AG04450 (cell line): ENCODE data around the gene CUEDC1. TPM values are rescaled to one million over a fixed set of nuclear protein-coding genes. Genes with fewer than 3 reads are reported as not detected.

Source experiments
- CTCF ChIA-PET: fragments of 300-600, 350-600 bp; formaldehyde crosslinking; extraction: SDS; loops from one replicate; lab custom pipeline; 2022; ENCODE audit warnings: antibody characterized with exemption, inconsistent platforms; lab: Charles Lee
- POLR2A ChIA-PET: fragments of 350-600 bp; formaldehyde crosslinking; extraction: SDS; loops from one replicate; lab custom pipeline; 2021; ENCODE audit warnings: antibody characterized with exemption, inconsistent platforms; lab: Yijun Ruan, JAX
- DNase-seq: peaks from one replicate; pipeline ENCODE4 v3.0.0-alpha.2; 2011; ENCODE audit warnings: low read depth, low spot score
- H3K27ac ChIP-seq: one replicate; pipeline ENCODE4 v1.5.1; 2012; ENCODE audit warnings: low read depth, low read length, control low read depth
- H3K27me3 ChIP-seq: one replicate; pipeline ENCODE4 v1.6.0; 2012; ENCODE audit warnings: low read length; ENCODE audit not compliant: control insufficient read depth, insufficient read depth
- H3K4me3 ChIP-seq: 2 replicates; pipeline ENCODE4 v1.5.1; 2011; ENCODE audit warnings: mild to moderate bottlenecking, low read depth, low read length, control low read depth
- H3K9me3 ChIP-seq: 2 replicates; pipeline ENCODE4 v1.5.1; 2012; ENCODE audit warnings: low read length; ENCODE audit not compliant: control insufficient read depth, insufficient read depth
- polyA plus RNA-seq: library from polyadenylated mRNA; depleted of rRNA; stranded (reverse); fragments of >200 nt; gene quantifications from 2 replicates; pipeline ENCODE4 v1.2.3, GENCODE V29; 2011
- TF ChIP-seq, protein P1 (sequence below): IDR thresholded peaks from 2 replicates; pipeline ENCODE4 v1.5.1; 2011; ENCODE audit warnings: low read depth, low read length, control low read depth, inconsistent platforms

The CUEDC1 gene
- polyA plus RNA-seq, 1 experiment, result 21.6 TPM

DNA sequence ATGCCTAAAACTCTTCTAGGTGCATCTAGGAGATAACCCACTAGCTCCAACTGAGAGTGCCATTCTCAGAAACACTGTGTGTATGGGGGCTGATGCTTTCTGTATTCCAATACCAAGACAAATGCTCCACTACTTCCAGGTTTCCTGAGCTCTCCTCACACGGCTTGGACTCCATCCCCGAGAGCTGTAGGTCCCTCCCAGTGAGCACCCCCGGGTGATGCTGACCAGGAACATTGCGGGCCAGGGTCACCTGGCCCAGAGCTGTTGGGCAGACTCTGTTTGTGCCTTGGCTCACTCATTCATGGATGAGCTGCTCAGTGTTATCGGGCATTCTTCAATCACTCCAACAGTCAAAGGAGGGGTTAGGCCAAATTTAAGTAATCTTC, 7.0 kb downstream of the CUEDC1 start:
- Histone ChIP-seq H3K27me3 (no peaks in the 10 kb centered on the region), H3K4me3 (no peak overlapping the region), H3K9me3 (no peaks in the 10 kb centered on the region), H3K27ac (peak overlapping the region; percentile 97)
- ChIA-PET POLR2A (interaction anchor here (1.0 to 4.2 kb wide), 5 partner anchors 13 to 78 kb away, joined by 3 to 23 read pairs (median 3); no protein-coding TSS in a partner anchor), CTCF (interaction anchor here (0.6 to 1.5 kb wide), 10 partner anchors 8 to 81 kb away, joined by 3 to 5 read pairs (median 3); no protein-coding TSS in a partner anchor)
- TF ChIP-seq, protein P1, sequence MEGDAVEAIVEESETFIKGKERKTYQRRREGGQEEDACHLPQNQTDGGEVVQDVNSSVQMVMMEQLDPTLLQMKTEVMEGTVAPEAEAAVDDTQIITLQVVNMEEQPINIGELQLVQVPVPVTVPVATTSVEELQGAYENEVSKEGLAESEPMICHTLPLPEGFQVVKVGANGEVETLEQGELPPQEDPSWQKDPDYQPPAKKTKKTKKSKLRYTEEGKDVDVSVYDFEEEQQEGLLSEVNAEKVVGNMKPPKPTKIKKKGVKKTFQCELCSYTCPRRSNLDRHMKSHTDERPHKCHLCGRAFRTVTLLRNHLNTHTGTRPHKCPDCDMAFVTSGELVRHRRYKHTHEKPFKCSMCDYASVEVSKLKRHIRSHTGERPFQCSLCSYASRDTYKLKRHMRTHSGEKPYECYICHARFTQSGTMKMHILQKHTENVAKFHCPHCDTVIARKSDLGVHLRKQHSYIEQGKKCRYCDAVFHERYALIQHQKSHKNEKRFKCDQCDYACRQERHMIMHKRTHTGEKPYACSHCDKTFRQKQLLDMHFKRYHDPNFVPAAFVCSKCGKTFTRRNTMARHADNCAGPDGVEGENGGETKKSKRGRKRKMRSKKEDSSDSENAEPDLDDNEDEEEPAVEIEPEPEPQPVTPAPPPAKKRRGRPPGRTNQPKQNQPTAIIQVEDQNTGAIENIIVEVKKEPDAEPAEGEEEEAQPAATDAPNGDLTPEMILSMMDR, result no peak
- no peak for DNase-seq

DNA sequence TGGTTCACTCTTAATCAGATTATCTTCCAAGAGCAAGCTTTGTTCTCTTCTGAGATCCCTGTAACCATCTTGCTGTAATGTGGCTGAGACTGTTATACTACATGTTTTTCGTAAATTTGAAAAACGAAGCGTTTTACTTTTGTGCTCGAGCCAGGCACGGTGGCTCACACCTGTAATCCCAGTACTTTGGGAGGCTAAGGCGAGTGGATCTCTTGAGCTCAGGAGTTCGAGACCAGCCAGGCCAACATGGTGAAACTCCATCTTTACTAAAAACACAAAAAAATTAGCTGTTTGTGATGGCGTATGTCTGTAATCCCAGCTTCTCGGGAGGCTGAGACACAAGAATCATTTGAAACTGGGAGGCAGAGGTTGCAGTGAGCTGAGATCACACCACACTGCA, 7.8 kb downstream of the CUEDC1 start:
- no peak for DNase-seq
- peak overlapping the region; percentile 53; the same call in 1 of the 2 replicates for H3K4me3 ChIP-seq
- TF ChIP-seq, protein P1, result no peak
- H3K9me3 ChIP-seq, result no peaks in the 10 kb centered on the region
- ChIA-PET POLR2A (interaction anchor here (0.7 to 4.2 kb wide), 8 partner anchors 12 to 77 kb away, joined by 3 to 23 read pairs (median 4); partner anchors contain the start of gene SRSF1), CTCF (interaction anchor here (0.7 to 1.5 kb wide), 10 partner anchors 9 to 114 kb away, joined by 3 to 6 read pairs (median 3); no protein-coding TSS in a partner anchor)
- H3K27ac ChIP-seq, result peak overlapping the region; percentile 81
- H3K27me3 ChIP-seq, result no peaks in the 10 kb centered on the region

DNA sequence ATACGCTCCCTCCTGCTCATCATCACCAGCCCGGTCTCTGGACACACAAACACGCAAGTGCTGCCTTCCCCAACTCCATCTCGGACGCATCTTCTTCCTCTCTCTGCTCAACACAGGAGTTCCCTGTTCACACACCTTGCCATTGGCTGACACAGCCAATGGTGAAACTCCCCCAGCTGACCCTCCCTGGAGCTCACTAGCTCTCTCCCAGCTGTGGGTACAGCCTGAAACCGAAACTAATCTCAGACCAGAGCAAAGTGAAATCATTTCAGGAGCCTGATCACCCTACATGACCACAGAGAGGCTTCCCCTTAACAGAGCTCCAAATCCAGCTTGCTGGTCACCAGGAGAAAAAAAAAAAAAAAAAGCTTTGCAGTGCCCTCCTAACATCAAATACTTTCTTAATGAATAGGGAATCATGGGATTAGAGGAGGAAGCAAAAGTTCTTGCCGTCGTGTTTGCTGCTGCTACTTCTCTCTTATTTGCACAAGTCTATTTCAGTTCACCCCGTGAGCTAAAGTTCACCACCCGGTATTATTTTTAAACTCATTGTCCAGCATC, 8.3 kb downstream of the CUEDC1 start:
- H3K27me3 ChIP-seq, result no peaks in the 10 kb centered on the region
- TF ChIP-seq, protein P1, result no peak
- peak overlapping the region; percentile 81 for H3K27ac ChIP-seq
- ChIA-PET CTCF (interaction anchor here (0.6 to 1.4 kb wide), 7 partner anchors 11 to 114 kb away, joined by 3 to 6 read pairs (median 3); no protein-coding TSS in a partner anchor), POLR2A (interaction anchor here (0.6 to 4.2 kb wide), 11 partner anchors 8 to 668 kb away, joined by 3 to 23 read pairs (median 4); partner anchors contain the start of gene SRSF1)
- H3K4me3 ChIP-seq, result peak overlapping the region; percentile 53
- DNase-seq, result peak; percentile 55
- no peaks in the 10 kb centered on the region for H3K9me3 ChIP-seq

DNA sequence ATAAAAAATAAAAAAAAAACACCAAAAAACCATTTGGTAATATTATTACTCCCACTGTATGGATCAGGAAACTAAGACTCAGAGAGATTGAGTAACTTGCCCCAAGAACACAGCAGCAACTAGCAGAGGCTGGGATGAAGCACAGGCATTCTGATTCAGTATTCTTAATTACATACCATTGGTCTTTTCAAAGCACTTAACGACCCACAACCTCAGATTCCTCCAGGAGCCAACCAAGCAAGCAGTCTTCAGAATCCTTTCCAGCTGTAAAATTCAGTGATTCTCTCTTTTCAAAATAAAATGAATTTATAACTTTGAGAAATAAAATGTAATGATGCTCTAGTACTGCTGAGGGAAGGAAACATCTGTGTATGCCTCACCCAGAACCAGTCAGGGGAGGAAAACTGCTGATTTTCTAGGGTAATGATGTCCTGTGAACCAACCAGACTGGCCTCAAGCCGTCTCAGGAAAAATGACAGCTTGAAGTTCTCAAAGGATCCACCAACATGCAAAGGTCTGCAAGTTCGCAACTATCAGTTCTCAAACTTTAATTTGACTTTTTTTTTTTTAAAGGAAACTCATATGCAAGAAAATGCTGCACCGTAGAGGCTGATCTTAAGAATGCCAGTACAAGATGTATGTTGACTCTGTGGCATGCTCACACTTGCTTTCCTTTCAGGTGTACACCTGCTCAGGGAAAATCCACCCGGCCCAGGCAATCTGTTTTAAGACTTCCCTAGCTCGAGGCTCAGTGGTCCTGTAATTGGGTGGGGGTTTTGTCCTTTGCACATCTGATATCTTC, 9.0 kb downstream of the CUEDC1 start:
- no peak for DNase-seq
- Histone ChIP-seq H3K27me3 (no peaks in the 10 kb centered on the region), H3K27ac (peak overlapping the region; percentile 81), H3K4me3 (peak overlapping the region; percentile 53), H3K9me3 (no peaks in the 10 kb centered on the region)
- ChIA-PET CTCF (interaction anchor here (0.6 to 1.4 kb wide), 8 partner anchors 21 to 113 kb away, joined by 3 to 6 read pairs (median 4); no protein-coding TSS in a partner anchor), POLR2A (interaction anchor here (0.5 to 4.2 kb wide), 9 partner anchors 8 to 668 kb away, joined by 3 to 23 read pairs (median 5); no protein-coding TSS in a partner anchor)
- TF ChIP-seq, protein P1, result no peak
